NCI-H2227 treated with DMSO at 0.1 percent for 48 hours (cell line): Measurements from ENCODE around the gene KREMEN1.

ENCODE experiments used
- DNase-seq: peaks from one replicate; lab custom pipeline; 2025; lab: John Stamatoyannopoulos, UW

Gene KREMEN1

GRCh38 chr22:29128891-29129807 lies 56.3 kb downstream of the KREMEN1 start:
- no peak for DNase-seq

GRCh38 chr22:29129808-29130140 lies 56.9 kb downstream of the KREMEN1 start:
- no peak for DNase-seq

- DNase-seq: no peak
Observed at GRCh38 chr22:29130476-29130875, 57.6 kb downstream of the KREMEN1 start.

- no peak for DNase-seq
Observed at GRCh38 chr22:29133603-29134133, 60.8 kb downstream of the KREMEN1 start.

- no peak for DNase-seq
Observed at GRCh38 chr22:29134448-29134847, 61.6 kb downstream of the KREMEN1 start.

- no peak for DNase-seq
Observed at GRCh38 chr22:29136782-29137700, 64.2 kb downstream of the KREMEN1 start.

GRCh38 chr22:29138556-29139305 lies 65.9 kb downstream of the KREMEN1 start:
- DNase-seq: no peak

- DNase-seq: no peak
Observed at GRCh38 chr22:29139965-29140782, 67.3 kb downstream of the KREMEN1 start.

GRCh38 chr22:29141078-29141688 lies 68.3 kb downstream of the KREMEN1 start:
- DNase-seq: no peak

- DNase-seq: no peak
Observed at GRCh38 chr22:29142116-29142515, 69.3 kb downstream of the KREMEN1 start.

GRCh38 chr22:29143941-29144785 lies 71.3 kb downstream of the KREMEN1 start:
- no peak for DNase-seq

GRCh38 chr22:29144786-29145160 lies 71.9 kb downstream of the KREMEN1 start:
- no peak for DNase-seq

GRCh38 chr22:29145321-29146072 lies 72.7 kb downstream of the KREMEN1 start:
- no peak for DNase-seq

- DNase-seq: no peak
Observed at GRCh38 chr22:29146091-29146560, 73.3 kb downstream of the KREMEN1 start.

GRCh38 chr22:29146771-29147170 lies 73.9 kb downstream of the KREMEN1 start:
- no peak for DNase-seq

GRCh38 chr22:29147331-29147899 lies 74.6 kb downstream of the KREMEN1 start:
- no peak for DNase-seq

GRCh38 chr22:29148036-29148435 lies 75.2 kb downstream of the KREMEN1 start:
- no peak for DNase-seq

GRCh38 chr22:29148826-29149225 lies 76.0 kb downstream of the KREMEN1 start:
- no peak for DNase-seq
